NT2/D1 (cell line): ENCODE results near the gene SRBD1.

ENCODE experiments used
- YY1 ChIP-seq: IDR thresholded peaks from 2 replicates; pipeline ENCODE4 v1.6.1; 2011; ENCODE audit not compliant: insufficient read length, insufficient read depth
- ZNF274 ChIP-seq: IDR thresholded peaks from 2 replicates; pipeline ENCODE4 v1.6.1; 2011; ENCODE audit warnings: mild to moderate bottlenecking, low read depth, low read length

GRCh38 chr2:45345331-45346234, 265.5 kb downstream of the SRBD1 start:
- TF ChIP-seq YY1, result no peak
- no peak for TF ChIP-seq ZNF274
